ENCODE results near the gene TEX2. TPM values are rescaled to one million over a fixed set of nuclear protein-coding genes. Genes with fewer than 3 reads are reported as not detected.

Gene TEX2
- total RNA-seq, 1 experiment from 2014 or later = 10.8 TPM

- TF ChIP-seq CREM (CRISPR knock-in tag; IDR thresholded peaks at IDR 0.05) = no peak
- no peak for TF ChIP-seq CTCF (IDR thresholded peaks at IDR 0.05)
- TF ChIP-seq ZNF263 (CRISPR knock-in tag; IDR thresholded peaks at IDR 0.05; ENCODE audit: low read depth) = no peak
- no peak for TF ChIP-seq JUN (CRISPR knock-in tag; IDR thresholded peaks at IDR 0.05)
- TF ChIP-seq ZMAT4 (CRISPR knock-in tag; IDR thresholded peaks at IDR 0.05) = no peak
- TF ChIP-seq ZNF423 (CRISPR knock-in tag; IDR thresholded peaks at IDR 0.05) = no peak
- TF ChIP-seq ETV6 (CRISPR knock-in tag; IDR thresholded peaks at IDR 0.05) = no peak
- TF ChIP-seq SOX15 (CRISPR knock-in tag; IDR thresholded peaks at IDR 0.05) = no peak
Observed at GRCh38 chr17:64099543-64099942, 163.5 kb downstream of the TEX2 start (continued).

Other genes with a start within 250 kb of the TEX2 start
- 0.33 to 0.57 TPM (median 0.44 TPM) in 3 replicates for gene ICAM2, start 242.6 kb downstream of the TEX2 start, total RNA-seq (2021)
- 6.5 to 8.6 TPM (median 7.6 TPM) in 3 replicates for gene ERN1, start 133.1 kb downstream of the TEX2 start, total RNA-seq (2021)
- 0.18 to 0.44 TPM (median 0.33 TPM) in 3 replicates for gene PECAM1, start 127.6 kb upstream of the TEX2 start, total RNA-seq (2021)
- not detected in 3 replicates for gene MILR1, start 185.9 kb upstream of the TEX2 start, total RNA-seq (2021)
- 38.5 to 44.3 TPM (median 42.7 TPM) in 3 replicates for gene POLG2, start 233.8 kb upstream of the TEX2 start, total RNA-seq (2021)
- gene DDX5, start 243.0 kb upstream of the TEX2 start, total RNA-seq (2021) = 543 to 612 TPM (median 563 TPM) in 3 replicates
- gene CEP95, start 243.7 kb upstream of the TEX2 start, total RNA-seq (2021) = 59.8 to 63.8 TPM (median 59.9 TPM) in 3 replicates

Measured in WTC11 (cell line).